ENCODE data around the gene TBC1D22B. TPM values are rescaled to one million over a fixed set of nuclear protein-coding genes. Genes with fewer than 3 reads are reported as not detected.
A peak's percentile ranks its signal among the peaks of the same experiment; 100 is the strongest.

TBC1D22B gene
- polyA plus RNA-seq, 2 of the 4 experiments (the other 2 are of a cell fraction) = 5.7 to 6.4 TPM

DNA sequence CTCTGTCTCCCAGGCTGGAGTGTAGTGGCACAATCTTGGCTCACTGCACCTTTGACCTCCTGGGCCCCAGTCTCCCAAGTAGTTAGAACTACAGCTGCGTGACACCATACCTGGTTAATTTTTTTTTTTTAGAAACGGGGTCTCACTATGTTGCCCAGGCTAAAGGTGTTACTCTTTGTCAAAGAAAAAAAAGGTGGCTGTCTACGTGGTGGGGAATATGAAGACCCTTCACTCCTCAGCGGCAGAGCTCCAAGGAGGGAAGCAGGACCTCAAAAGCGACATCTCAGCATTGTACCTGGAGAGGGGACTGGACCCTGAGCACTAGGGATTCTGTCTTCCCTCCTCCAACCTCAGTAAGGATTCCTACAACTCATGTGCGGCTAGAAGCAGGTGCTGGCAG, 16.4 kb upstream of the TBC1D22B start:
- ChIA-PET POLR2A (no interaction called here), CTCF (interaction anchor here (3.0 kb wide), 1 partner anchor 222 kb away, joined by 10 read pairs; no protein-coding TSS in a partner anchor)
- FAIRE-seq = no peak
- 97% methylated on average over 6 of the region's 6 CpGs for WGBS (ENCODE audit: missing lambda C conversion rate)
- TF ChIP-seq HDAC2 (IDR thresholded peaks at IDR 0.05) (no peak), EP300 (IDR thresholded peaks at IDR 0.05) (no peak), CTCF (IDR thresholded peaks at IDR 0.05) (no peak), RFX5 (IDR thresholded peaks at IDR 0.05) (no peak), NPAS2 (CRISPR knock-in tag; IDR thresholded peaks at IDR 0.05; ENCODE audit: borderline replicate concordance) (no peak), CBX8 (IDR thresholded peaks at IDR 0.05) (no peak), HOXB5 (CRISPR knock-in tag; IDR thresholded peaks at IDR 0.05) (no peak), CBX2 (IDR thresholded peaks at IDR 0.05; ENCODE audit: borderline replicate concordance, low read depth) (no peak)
- Histone ChIP-seq H3K27ac (peak overlapping the region; percentile 93 to 94), H3K9me3 (no peaks in the 10 kb centered on the region), H3K4me1 (peaks cover 88% of the 10 kb centered on the region), H3K4me3 (no peak overlapping the region), H3K4me2 (no peak overlapping the region; the same call in 2 of the 3 replicates)
- ATAC-seq = no peak
- no peak for DNase-seq (ENCODE audit: low read depth in 1 of 2, low spot score in 1 of 2)

DNA sequence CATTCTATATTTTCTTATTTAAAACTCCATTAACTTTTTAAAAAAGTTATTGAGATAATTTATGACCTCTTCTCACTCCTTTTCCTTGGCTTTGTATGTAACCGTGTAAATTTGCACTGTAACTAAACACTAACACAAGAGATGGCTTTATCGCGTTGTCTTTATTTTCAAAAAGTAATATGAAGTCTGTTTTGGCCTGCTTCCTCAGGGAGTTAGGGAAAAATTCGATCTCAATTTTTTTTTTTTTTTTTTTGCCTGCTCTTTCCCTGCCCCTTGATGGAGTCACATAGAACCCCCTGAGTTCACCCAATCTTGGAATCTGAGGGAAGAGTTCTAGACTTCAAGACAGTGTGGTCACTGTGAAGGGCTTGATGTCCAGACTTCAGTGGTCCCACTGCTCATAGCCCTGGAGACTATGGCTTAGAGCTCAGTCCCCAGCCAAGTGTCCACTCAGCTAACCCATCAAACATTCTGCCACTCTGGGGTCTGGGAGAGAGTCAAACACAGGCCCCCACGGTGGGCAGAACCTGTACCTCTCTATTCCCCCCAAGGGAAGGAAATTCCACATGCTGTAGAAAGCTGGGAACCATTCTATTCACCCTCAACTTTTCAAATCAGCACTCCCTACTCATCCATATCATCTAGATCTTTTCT, 15.7 kb upstream of the TBC1D22B start:
- peaks cover 85% of the 10 kb centered on the region for H3K4me1 ChIP-seq
- DNase-seq (ENCODE audit: low read depth in 1 of 2, low spot score in 1 of 2) (no peak), FAIRE-seq (no peak), ATAC-seq (no peak)
- no peaks in the 10 kb centered on the region for H3K9me3 ChIP-seq
- peak overlapping the region; percentile 59 for H3K4me2 ChIP-seq
- TF ChIP-seq RARB (CRISPR knock-in tag; IDR thresholded peaks at IDR 0.05) (no peak), TFCP2L1 (CRISPR knock-in tag; IDR thresholded peaks at IDR 0.05) (no peak), EHF (CRISPR knock-in tag; IDR thresholded peaks at IDR 0.05) (no peak), ELK1 (IDR thresholded peaks at IDR 0.05; ENCODE audit: low read depth, low read length) (no peak), NFE2L2 (conservative IDR thresholded peaks at IDR 0.05; ENCODE audit: low read length) (no peak), POLR2A (IDR thresholded peaks at IDR 0.05; ENCODE audit: low read length) (no peak), JUNB (IDR thresholded peaks at IDR 0.05) (no peak), RNF2 (IDR thresholded peaks at IDR 0.05; ENCODE audit: borderline replicate concordance, low read depth) (no peak), CBX2 (IDR thresholded peaks at IDR 0.05; ENCODE audit: borderline replicate concordance, low read depth) (no peak), MAZ (IDR thresholded peaks at IDR 0.05; ENCODE audit: borderline replicate concordance, low read depth, low read length) (no peak), BHLHE40 (IDR thresholded peaks at IDR 0.05; ENCODE audit: low read depth, low read length) (no peak), BCL3 (IDR thresholded peaks at IDR 0.05) (no peak), HDAC2 (IDR thresholded peaks at IDR 0.05) (no peak)
- TF ChIP-seq, protein P1, sequence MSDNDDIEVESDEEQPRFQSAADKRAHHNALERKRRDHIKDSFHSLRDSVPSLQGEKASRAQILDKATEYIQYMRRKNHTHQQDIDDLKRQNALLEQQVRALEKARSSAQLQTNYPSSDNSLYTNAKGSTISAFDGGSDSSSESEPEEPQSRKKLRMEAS (IDR thresholded peaks at IDR 0.05) = no peak
- 71% methylated on average over 5 of the region's 5 CpGs for WGBS (ENCODE audit: missing lambda C conversion rate)
- H3K27ac ChIP-seq = peak overlapping the region; percentile 93 to 94
- CTCF ChIA-PET = interaction anchor here (1.2 to 3.0 kb wide), 3 partner anchors 190 to 356 kb away, joined by 3 to 10 read pairs (median 4); partner anchors contain the start of gene C6orf89
- H3K4me3 ChIP-seq = no peak overlapping the region
- POLR2A ChIA-PET = interaction anchor here (1.4 to 1.5 kb wide), 2 partner anchors 16 to 20 kb away, joined by 6 to 10 read pairs; partner anchors contain the start of genes TBC1D22B and TMEM217
